Aorta (tissue), 5 donors: Measurements from ENCODE around the gene PTPRN2. TPM values are rescaled to one million over a fixed set of nuclear protein-coding genes. Genes with fewer than 3 reads are reported as not detected.

ENCODE experiments used
- ATAC-seq: fragments of 200-7000 bp; cut with Tn5 transposase; one replicate; pipeline ENCODE4 v1.9.1; 2022; ENCODE audit warnings: moderate library complexity; ENCODE audit not compliant: low FRiP score
- DNase-seq, 2 donors: peaks; one replicate each; pipeline ENCODE4 v3.0.0-alpha.2; 2020
- H3K27ac ChIP-seq, 2 donors: one replicate each; pipeline ENCODE4 v1.5.1; 2013; ENCODE audit warnings: low read length in 2 of 2, mild to moderate bottlenecking in 2 of 2, moderate library complexity in 2 of 2, control low read depth in 1 of 2, inconsistent platforms in 1 of 2, low read depth in 1 of 2
- H3K27me3 ChIP-seq, 2 donors: one replicate each; pipeline ENCODE4 v1.6.1; 2013; ENCODE audit warnings: control low read depth in 1 of 2, low read length in 1 of 2, mild to moderate bottlenecking in 1 of 2, moderate library complexity in 1 of 2; ENCODE audit not compliant: insufficient read depth in 2 of 2, control insufficient read depth in 1 of 2
- H3K36me3 ChIP-seq, 2 donors: one replicate each; pipeline ENCODE4 v1.6.1; 2013; ENCODE audit warnings: control low read depth in 1 of 2, low read length in 1 of 2, mild to moderate bottlenecking in 1 of 2; ENCODE audit not compliant: insufficient read depth in 2 of 2, control insufficient read depth in 1 of 2
- H3K4me1 ChIP-seq, 2 donors: one replicate each; pipeline ENCODE4 v1.6.1; 2013; ENCODE audit warnings: low read length in 2 of 2, control low read depth in 1 of 2, mild to moderate bottlenecking in 1 of 2, moderate library complexity in 1 of 2; ENCODE audit not compliant: insufficient read depth in 2 of 2, control insufficient read depth in 1 of 2
- H3K4me3 ChIP-seq, 2 donors: one replicate each; pipeline ENCODE4 v1.5.1; 2013; ENCODE audit warnings: low read length in 2 of 2, control low read depth in 1 of 2, mild to moderate bottlenecking in 1 of 2
- H3K9me3 ChIP-seq: one replicate; pipeline ENCODE4 v1.6.1; 2013; ENCODE audit warnings: mild to moderate bottlenecking, low read length; ENCODE audit not compliant: control insufficient read depth
- WGBS, 2 donors: extraction: QIAGEN DNeasy Blood & Tissue Kit; methylation state at CpG; one replicate each; pipeline ENCODE4 v1.1.7; 2013; 5-methylcytosine and 5-hydroxymethylcytosine counted together
- intact Hi-C, 2 donors: fragments of 100-400 bp; cut with DNase I; formaldehyde crosslinking; loops; one replicate each; pipeline versions ENCODE4 v1.14.2 to v1.15.0; 2022
- polyA plus RNA-seq, 2 donors: library from polyadenylated mRNA; stranded (reverse); fragments of 200-250 nt; gene quantifications; one replicate each; pipeline ENCODE4 v1.2.3, GENCODE V29; 2013
- total RNA-seq, 2 donors: library from RNA; stranded (reverse); fragmentation: NEBNext Ultra II Directional; extraction: Animal tissue kit (Norgen Biotek cat#: 25700); gene quantifications; one replicate each; pipeline ENCODE4 v1.2.1, GENCODE V29; 2021
- donor health status: healthy with polysubstance abuse.
- donor health status: Bipolar disorder and iron deficiency.
- donor health status: DM: no; HTN: no; CAD: no.
- donor health status: DM: no; HTN: no; CAD: no.
- donor health status: DM: yes; HTN: yes; CAD: no.

Gene PTPRN2
- total and polyA plus RNA-seq, 4 donors: 0.67 to 3.3 (median 1.4) TPM

DNA sequence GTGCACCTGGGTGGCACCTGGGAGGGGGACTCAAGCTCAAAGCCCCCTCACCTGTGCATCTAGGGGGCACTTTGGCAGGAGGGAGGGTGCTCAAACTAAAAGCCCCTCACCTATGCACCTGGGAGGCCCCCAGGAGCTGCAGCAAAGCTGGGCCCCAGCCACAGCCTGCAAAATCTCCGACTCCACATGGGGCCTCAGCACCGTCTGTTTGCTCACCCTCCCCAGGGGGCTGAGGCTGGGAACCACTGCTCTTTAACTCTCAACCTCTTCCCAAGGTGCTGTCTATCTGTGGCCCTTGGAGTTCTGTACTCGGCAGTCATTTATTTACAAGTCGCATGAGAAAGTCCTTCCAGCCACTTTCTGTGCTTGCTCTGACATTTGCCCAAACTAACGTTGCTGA lies 792.4 kb downstream of the PTPRN2 start:
- Histone ChIP-seq H3K4me1 (no peaks in the 10 kb centered on the region), H3K4me3 (no peak overlapping the region), H3K36me3 (no peaks in the 10 kb centered on the region), H3K27ac (no peak overlapping the region), H3K9me3 (no peaks in the 10 kb centered on the region), H3K27me3 (no peaks in the 10 kb centered on the region)
- 47 to 52% methylated on average over 5 of the region's 5 CpGs for WGBS, 2 donors
- no peak for DNase-seq
- intact Hi-C loops: no loop called here
- no peak for ATAC-seq

DNA sequence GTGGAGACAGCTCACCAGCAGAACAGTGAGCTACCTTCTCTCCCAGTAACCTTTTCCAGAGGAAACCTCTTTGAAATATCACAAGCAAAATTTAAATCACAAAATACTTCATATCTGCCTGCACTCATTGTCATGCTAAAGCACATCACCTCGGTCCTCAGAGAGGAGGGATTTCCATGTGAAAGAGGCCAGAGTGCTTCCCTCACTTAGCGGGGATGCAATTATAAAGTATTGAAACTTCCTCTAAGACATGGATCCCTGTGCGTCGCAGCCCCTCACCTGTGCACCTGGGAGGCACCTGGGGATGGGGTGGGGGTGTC lies 792.9 kb downstream of the PTPRN2 start:
- ATAC-seq: no peak
- H3K36me3 ChIP-seq: no peaks in the 10 kb centered on the region
- H3K4me3 ChIP-seq: no peak overlapping the region
- intact Hi-C loops: no loop called here
- H3K4me1 ChIP-seq: no peaks in the 10 kb centered on the region
- DNase-seq: no peak
- no peak overlapping the region for H3K27ac ChIP-seq
- no peaks in the 10 kb centered on the region for H3K9me3 ChIP-seq
- 74 to 84% methylated on average over 4 of the region's 4 CpGs for WGBS, 2 donors
- H3K27me3 ChIP-seq: no peaks in the 10 kb centered on the region

DNA sequence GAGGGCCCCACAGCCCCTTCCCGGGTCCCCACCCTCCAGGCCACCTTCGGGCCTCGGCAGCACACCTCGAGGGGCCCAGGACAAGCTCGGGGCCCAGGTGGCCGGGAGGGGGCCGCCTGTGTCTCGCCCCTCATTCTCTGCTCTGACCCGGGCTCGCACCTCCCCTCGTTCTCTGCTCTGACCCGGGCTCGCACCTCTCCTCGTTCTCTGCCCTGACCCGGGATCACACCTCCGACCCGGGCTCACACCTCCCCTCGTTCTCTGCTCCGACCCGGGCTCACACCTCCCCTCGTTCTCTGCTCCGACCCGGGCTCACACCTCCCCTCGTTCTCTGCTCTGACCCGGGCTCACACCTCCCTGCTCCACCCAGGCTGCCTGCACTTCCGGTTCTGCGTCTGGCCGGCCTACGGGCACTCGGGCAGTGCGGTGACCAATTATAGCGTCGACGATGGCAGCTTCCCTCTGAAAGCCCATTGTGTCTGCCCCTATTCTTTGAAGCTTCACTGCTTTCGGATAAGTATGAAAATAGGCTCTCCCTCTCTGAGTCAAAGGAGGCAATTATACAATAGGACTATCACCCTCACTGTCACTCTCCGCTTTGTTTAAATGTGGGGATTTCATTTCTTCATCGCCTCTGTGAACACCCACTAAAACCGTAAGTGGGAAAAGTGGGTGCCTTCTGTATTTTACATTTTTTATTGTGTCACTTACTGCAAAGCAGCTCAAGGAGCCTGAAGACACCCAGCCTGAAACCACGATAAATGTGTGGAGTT lies 793.5 kb downstream of the PTPRN2 start:
- no peaks in the 10 kb centered on the region for H3K27me3 ChIP-seq
- no peaks in the 10 kb centered on the region for H3K4me1 ChIP-seq
- no peak for DNase-seq
- WGBS, 2 donors: 74 to 77% methylated on average over 38 to 39 of the region's 39 CpGs
- no peaks in the 10 kb centered on the region for H3K36me3 ChIP-seq
- intact Hi-C loops: no loop called here
- no peaks in the 10 kb centered on the region for H3K9me3 ChIP-seq
- ATAC-seq: no peak
- no peak overlapping the region for H3K27ac ChIP-seq
- no peak overlapping the region for H3K4me3 ChIP-seq

DNA sequence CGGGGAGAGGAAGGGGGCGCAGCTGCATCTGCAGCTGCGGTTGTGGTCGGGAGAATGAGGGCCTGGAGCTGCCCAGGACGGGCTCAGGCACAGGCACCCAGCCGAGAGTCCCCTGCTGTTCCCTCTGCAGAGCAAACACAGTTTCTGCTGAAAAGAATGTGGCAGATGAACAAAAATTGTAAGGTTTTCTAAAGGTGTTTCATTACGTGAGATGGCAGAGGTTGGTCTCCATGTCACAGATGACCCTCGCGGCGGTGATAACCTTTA lies 794.6 kb downstream of the PTPRN2 start:
- WGBS, 2 donors: 65% methylated on average over 10 of the region's 10 CpGs
- H3K27me3 ChIP-seq: no peaks in the 10 kb centered on the region
- intact Hi-C loops: no loop called here
- DNase-seq (no peak), ATAC-seq (no peak)
- H3K27ac ChIP-seq: no peak overlapping the region
- no peaks in the 10 kb centered on the region for H3K36me3 ChIP-seq
- no peaks in the 10 kb centered on the region for H3K4me1 ChIP-seq
- H3K9me3 ChIP-seq: no peaks in the 10 kb centered on the region
- H3K4me3 ChIP-seq: no peak overlapping the region

DNA sequence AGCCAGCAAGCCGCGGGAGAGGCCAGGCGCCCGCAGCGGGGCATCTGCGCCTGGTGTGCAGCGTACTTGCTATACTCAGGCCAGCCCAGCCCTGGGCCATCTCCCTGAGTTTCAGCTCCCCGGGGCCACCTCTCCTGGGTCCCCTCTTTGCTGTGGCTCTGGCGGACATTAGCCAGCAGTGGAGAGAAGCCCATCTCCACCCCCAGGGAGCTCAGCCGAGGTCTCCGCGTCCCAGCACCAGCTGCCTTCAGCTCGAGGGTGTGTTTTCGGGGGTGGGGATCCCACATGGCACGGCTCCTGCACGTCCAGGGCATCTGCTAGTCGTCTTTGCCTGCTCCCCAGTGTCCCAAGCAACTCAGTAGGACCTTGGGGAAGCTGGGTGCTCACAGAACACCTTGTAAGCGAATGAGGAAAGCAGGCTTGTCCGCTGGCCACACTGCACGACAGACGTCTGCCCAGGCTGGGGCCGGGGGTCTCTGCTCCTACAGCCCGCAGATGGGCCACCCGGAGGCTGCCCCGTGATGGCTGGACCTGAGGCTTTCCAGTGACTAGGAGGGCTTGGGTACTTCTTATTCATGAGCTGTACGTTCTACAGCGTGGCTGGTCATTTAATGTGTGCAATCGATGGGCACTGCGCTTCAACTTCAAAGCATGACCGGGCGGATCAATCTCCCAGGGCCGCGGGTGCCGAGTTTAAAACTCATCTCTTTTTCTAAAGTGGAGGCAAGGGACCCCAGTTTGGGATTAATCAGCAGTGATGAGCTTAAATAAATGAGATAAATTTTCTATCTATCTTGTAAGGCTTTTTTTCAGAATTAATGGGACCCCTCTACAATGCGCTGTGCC lies 795.2 kb downstream of the PTPRN2 start:
- Histone ChIP-seq H3K36me3 (no peaks in the 10 kb centered on the region), H3K4me1 (no peaks in the 10 kb centered on the region), H3K9me3 (no peaks in the 10 kb centered on the region), H3K27ac (no peak overlapping the region), H3K27me3 (no peaks in the 10 kb centered on the region), H3K4me3 (no peak overlapping the region)
- intact Hi-C loops: no loop called here
- ATAC-seq (no peak), DNase-seq (no peak)
- 81 to 83% methylated on average over 35 of the region's 35 CpGs for whole genome bisulfite sequencing, 2 donors

DNA sequence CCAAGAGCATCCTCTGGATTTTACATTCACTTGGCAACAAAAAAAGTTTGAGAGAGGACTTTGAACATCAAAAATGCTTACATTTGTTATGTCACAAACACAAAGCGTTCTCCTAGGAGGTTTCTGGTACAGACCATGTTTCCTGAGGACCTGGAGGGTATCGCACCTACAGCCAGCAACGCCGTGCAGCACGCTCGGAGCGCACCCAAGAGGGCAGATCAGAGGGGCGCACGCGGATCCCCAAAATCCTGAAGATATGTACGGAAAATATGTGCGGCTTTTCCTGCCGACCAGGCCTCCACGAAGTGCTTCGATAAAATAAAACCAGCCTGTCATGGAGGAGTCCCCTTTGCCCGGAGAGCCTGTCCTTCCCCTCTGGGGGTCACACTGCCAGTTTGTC lies 796.0 kb downstream of the PTPRN2 start:
- Histone ChIP-seq H3K27me3 (no peaks in the 10 kb centered on the region), H3K4me1 (no peaks in the 10 kb centered on the region), H3K36me3 (no peaks in the 10 kb centered on the region), H3K4me3 (no peak overlapping the region), H3K27ac (no peak overlapping the region), H3K9me3 (no peaks in the 10 kb centered on the region)
- no peak for ATAC-seq
- 90% methylated on average over 16 of the region's 16 CpGs for WGBS, 2 donors
- intact Hi-C loops: no loop called here
- DNase-seq: no peak

DNA sequence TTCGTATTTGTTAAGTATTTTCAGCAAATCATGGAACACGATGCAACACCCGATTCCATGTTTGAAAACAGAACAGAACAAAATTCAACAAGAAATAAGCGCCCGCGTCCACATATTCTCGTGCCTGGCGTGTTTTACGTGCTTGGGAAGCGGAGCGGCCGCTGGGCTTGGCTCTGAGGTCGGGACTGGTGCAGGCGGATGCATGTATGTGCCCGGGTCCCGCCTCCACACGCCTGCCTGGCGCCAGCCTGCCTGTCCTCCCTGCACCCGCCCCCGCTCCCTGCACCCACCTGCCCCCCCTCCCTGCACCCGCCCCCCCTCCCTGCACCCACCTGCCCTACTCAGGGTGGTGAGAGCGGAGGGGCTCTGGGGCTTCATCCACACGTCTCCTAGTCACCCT lies 796.4 kb downstream of the PTPRN2 start:
- ATAC-seq (no peak), DNase-seq (no peak)
- intact Hi-C loops: no loop called here
- WGBS, 2 donors: 85 to 86% methylated on average over 21 to 23 of the region's 23 CpGs
- no peaks in the 10 kb centered on the region for H3K27me3 ChIP-seq
- H3K36me3 ChIP-seq: no peaks in the 10 kb centered on the region
- H3K9me3 ChIP-seq: no peaks in the 10 kb centered on the region
- H3K27ac ChIP-seq: no peak overlapping the region
- H3K4me3 ChIP-seq: no peak overlapping the region
- no peaks in the 10 kb centered on the region for H3K4me1 ChIP-seq

DNA sequence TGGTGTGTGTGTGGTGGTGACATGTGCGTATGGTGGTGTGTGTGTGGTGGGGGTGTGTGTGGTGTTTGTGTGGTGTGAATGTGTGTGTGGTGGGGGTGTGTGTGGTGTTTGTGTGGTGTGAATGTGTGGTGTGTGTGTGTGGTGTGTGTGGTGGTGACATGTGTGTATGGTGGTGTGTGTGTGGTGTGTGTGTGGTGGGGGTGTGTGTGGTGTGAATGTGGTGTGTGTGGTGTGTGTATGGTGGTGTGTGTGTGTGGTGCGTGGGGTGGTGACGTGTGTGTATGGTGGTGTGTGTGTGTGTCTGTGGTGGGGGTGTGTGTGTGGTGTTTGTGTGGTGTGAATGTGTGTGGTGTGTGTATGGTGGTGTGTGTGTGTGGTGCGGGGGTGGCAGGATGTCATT lies 797.7 kb downstream of the PTPRN2 start:
- intact Hi-C loops: no loop called here
- Histone ChIP-seq H3K4me1 (no peaks in the 10 kb centered on the region), H3K27me3 (no peaks in the 10 kb centered on the region), H3K27ac (no peak overlapping the region), H3K4me3 (no peak overlapping the region), H3K9me3 (no peaks in the 10 kb centered on the region), H3K36me3 (no peaks in the 10 kb centered on the region)
- ATAC-seq (no peak), DNase-seq (peak in 1 of 2 donors; percentile 13)
- 91% methylated on average over 4 of the region's 4 CpGs for WGBS, 2 donors

DNA sequence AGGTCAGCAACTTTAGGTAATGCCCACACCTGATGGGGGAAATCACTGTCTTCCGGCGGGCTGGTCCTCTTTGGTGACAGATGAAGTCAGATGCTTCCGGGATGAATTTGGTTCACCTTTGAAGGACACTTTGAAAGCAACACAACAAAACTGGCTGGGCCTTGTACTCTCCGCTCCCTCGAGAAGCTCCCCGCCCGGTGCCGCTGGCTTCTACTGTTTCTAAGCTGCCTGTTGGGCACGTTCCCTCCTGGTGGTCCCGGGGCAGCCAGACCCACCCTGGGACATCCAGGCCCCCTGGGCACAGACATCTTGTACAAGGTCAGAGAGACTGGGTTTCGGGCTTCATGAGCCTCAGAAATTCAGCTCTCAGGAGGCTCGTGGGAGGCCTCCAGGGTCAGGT lies 798.5 kb downstream of the PTPRN2 start:
- no peaks in the 10 kb centered on the region for H3K9me3 ChIP-seq
- H3K4me3 ChIP-seq: no peak overlapping the region
- H3K4me1 ChIP-seq: no peaks in the 10 kb centered on the region
- DNase-seq (peak; percentile 17 to 72), ATAC-seq (no peak)
- H3K27me3 ChIP-seq: no peaks in the 10 kb centered on the region
- 89 to 90% methylated on average over 12 of the region's 12 CpGs for WGBS, 2 donors
- no peaks in the 10 kb centered on the region for H3K36me3 ChIP-seq
- intact Hi-C loops: no loop called here
- H3K27ac ChIP-seq: no peak overlapping the region
